Measurements from ENCODE around the gene RPP30. TPM values are rescaled to one million over a fixed set of nuclear protein-coding genes. Genes with fewer than 3 reads are reported as not detected.
A peak's percentile ranks its signal among the peaks of the same experiment; 100 is the strongest.

RPP30 gene
- total and polyA plus RNA-seq, 2 of the 13 experiments (the other 11 are each of a cell fraction or from before 2014, with no cell fraction given): 27.1 to 65.0 TPM

GRCh38 chr10:90856964-90857634 is 14.7 kb upstream of the RPP30 start:
- H3K9ac ChIP-seq (ENCODE audit: insufficient read depth, low read depth, low read length): no peak overlapping the region
- H3K4me2 ChIP-seq (ENCODE audit: low read depth, low read length): peak overlapping the region; percentile 62

More at GRCh38 chr10:90856964-90857634, 14.7 kb upstream of the RPP30 start:
- Histone ChIP-seq H3K4me3 (replicated peaks in 1 of 3; ENCODE audit: insufficient read depth in 1 of 3, low read depth in 2 of 3, low read length in 3 of 3) (peak overlapping the region; percentile 48 to 75 (median 68); a peak in 4 of 6 replicates), H3K27me3 (ENCODE audit: control insufficient read depth in 1 of 2, insufficient read depth in 2 of 2, low read length in 2 of 2) (peaks cover 2 to 41% of the 10 kb centered on the region in 2 experiments), H3K79me2 (ENCODE audit: insufficient read depth, low read length) (no peaks in the 10 kb centered on the region), H4K20me1 (ENCODE audit: insufficient read depth, low read length) (no peaks in the 10 kb centered on the region), H2AFZ (ENCODE audit: low read length) (no peak overlapping the region), H3K27ac (ENCODE audit: extremely low read length, insufficient read depth, low read length) (no peak overlapping the region), H3K4me1 (ENCODE audit: insufficient read depth, low read length) (peaks cover 6% of the 10 kb centered on the region; the same call in 1 of the 2 replicates), H3K36me3 (replicated peaks in 1 of 2; ENCODE audit: control insufficient read depth in 1 of 2, insufficient read depth in 2 of 2, low read length in 2 of 2) (no peaks in the 10 kb centered on the region), H3K9me3 (ENCODE audit: low read length) (no peaks in the 10 kb centered on the region)
- 85% methylated on average over 27 of the region's 59 CpGs for WGBS (ENCODE audit: low lambda C conversion rate)
- no peak for DNase-seq (ENCODE audit: low spot score)
- intact Hi-C loops (cut with micrococcal nuclease; ENCODE audit: unreplicated experiment): no loop called here
- in situ Hi-C loops (cut with HindIII; ENCODE audit: extremely low pct_ligation_motif_present, low pct_unique_long_range_greater_than_20kb): no loop called here
- ATAC-seq: no peak; the same call in 1 of the 3 replicates
- no peak for FAIRE-seq
- CTCF ChIA-PET (ENCODE audit: low intra/inter-chr PET ratio, low total read pairs): no interaction called here
- BruUV-seq (replicated peaks): no TSS peak
- TF ChIP-seq PTBP1 (IDR thresholded peaks at IDR 0.05; ENCODE audit: low read depth, low read length, poor library complexity, severe bottlenecking): no peak
- TF ChIP-seq ZFP90 (CRISPR knock-in tag; IDR thresholded peaks at IDR 0.05; ENCODE audit: borderline replicate concordance): no peak
- TF ChIP-seq, protein P1, sequence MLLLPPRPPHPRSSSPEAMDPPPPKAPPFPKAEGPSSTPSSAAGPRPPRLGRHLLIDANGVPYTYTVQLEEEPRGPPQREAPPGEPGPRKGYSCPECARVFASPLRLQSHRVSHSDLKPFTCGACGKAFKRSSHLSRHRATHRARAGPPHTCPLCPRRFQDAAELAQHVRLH (CRISPR knock-in tag; IDR thresholded peaks at IDR 0.05; ENCODE audit: borderline replicate concordance, low read depth): no peak
- TF ChIP-seq DNMT3B (CRISPR knock-in tag; conservative IDR thresholded peaks at IDR 0.05): no peak
- TF ChIP-seq, protein P2, sequence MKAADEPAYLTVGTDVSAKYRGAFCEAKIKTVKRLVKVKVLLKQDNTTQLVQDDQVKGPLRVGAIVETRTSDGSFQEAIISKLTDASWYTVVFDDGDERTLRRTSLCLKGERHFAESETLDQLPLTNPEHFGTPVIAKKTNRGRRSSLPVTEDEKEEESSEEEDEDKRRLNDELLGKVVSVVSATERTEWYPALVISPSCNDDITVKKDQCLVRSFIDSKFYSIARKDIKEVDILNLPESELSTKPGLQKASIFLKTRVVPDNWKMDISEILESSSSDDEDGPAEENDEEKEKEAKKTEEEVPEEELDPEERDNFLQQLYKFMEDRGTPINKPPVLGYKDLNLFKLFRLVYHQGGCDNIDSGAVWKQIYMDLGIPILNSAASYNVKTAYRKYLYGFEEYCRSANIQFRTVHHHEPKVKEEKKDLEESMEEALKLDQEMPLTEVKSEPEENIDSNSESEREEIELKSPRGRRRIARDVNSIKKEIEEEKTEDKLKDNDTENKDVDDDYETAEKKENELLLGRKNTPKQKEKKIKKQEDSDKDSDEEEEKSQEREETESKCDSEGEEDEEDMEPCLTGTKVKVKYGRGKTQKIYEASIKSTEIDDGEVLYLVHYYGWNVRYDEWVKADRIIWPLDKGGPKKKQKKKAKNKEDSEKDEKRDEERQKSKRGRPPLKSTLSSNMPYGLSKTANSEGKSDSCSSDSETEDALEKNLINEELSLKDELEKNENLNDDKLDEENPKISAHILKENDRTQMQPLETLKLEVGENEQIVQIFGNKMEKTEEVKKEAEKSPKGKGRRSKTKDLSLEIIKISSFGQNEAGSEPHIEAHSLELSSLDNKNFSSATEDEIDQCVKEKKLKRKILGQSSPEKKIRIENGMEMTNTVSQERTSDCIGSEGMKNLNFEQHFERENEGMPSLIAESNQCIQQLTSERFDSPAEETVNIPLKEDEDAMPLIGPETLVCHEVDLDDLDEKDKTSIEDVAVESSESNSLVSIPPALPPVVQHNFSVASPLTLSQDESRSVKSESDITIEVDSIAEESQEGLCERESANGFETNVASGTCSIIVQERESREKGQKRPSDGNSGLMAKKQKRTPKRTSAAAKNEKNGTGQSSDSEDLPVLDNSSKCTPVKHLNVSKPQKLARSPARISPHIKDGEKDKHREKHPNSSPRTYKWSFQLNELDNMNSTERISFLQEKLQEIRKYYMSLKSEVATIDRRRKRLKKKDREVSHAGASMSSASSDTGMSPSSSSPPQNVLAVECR (CRISPR knock-in tag; IDR thresholded peaks at IDR 0.05; ENCODE audit: borderline replicate concordance): 0 out of 2 replicates have a peak, but pooled peaks have one; percentile 1
- TF ChIP-seq MAZ (IDR thresholded peaks at IDR 0.05; ENCODE audit: borderline replicate concordance, low read depth, low read length): no peak
- TF ChIP-seq MAZ (CRISPR knock-in tag; IDR thresholded peaks at IDR 0.05; ENCODE audit: low read depth): 0 out of 2 replicates have a peak, but pooled peaks have one; percentile 6
- no peak for TF ChIP-seq BRD4 (CRISPR knock-in tag; IDR thresholded peaks at IDR 0.05)
- POLR2A ChIA-PET: no interaction called here

Measured in HepG2 (cell line).